Neuronal stem cell (in vitro differentiated cells): ENCODE measurements around the gene SLC1A6.
"Not testable (repeated sequence)": the region's sequence is repeated elsewhere in the genome, so short reads cannot be mapped to it uniquely, and the experiment has no call there.

Experiments used
- DNase-seq: peaks from one replicate; pipeline ENCODE4 v3.0.0-alpha.2; 2013; ENCODE audit warnings: low spot score
- H2AFZ ChIP-seq: one replicate; pipeline ENCODE4 v1.6.1; 2013; ENCODE audit warnings: mild to moderate bottlenecking, low read length, inconsistent platforms
- H2AK5ac ChIP-seq: 2 replicates; pipeline ENCODE4 v1.6.1; 2013; ENCODE audit warnings: low read depth, mild to moderate bottlenecking, inconsistent platforms, low read length, moderate library complexity, mixed read lengths
- H2BK120ac ChIP-seq: 2 replicates; pipeline ENCODE4 v1.6.1; 2013; ENCODE audit warnings: low read depth, mild to moderate bottlenecking, inconsistent platforms, low read length, moderate library complexity, mixed read lengths
- H2BK12ac ChIP-seq: one replicate; pipeline ENCODE4 v1.6.1; 2013; ENCODE audit warnings: low read length, inconsistent platforms
- H2BK15ac ChIP-seq: 2 replicates; pipeline ENCODE4 v1.6.1; 2013; ENCODE audit warnings: mild to moderate bottlenecking, low read length, inconsistent platforms, mixed read lengths
- H2BK5ac ChIP-seq: one replicate; pipeline ENCODE4 v1.6.1; 2013; ENCODE audit warnings: inconsistent platforms, mild to moderate bottlenecking, low read length, moderate library complexity
- H3K14ac ChIP-seq: one replicate; pipeline ENCODE4 v1.6.1; 2013; ENCODE audit warnings: low read length, inconsistent platforms
- H3K18ac ChIP-seq: 2 replicates; pipeline ENCODE4 v1.6.1; 2013; ENCODE audit warnings: low read length, inconsistent platforms
- H3K23ac ChIP-seq: 2 replicates; pipeline ENCODE4 v1.6.1; 2013; ENCODE audit warnings: low read depth, mild to moderate bottlenecking, mixed read lengths, low read length, inconsistent platforms; ENCODE audit not compliant: poor library complexity
- H3K27ac ChIP-seq: replicated peaks from 3 replicates; pipeline ENCODE4 v1.5.1; 2013; ENCODE audit warnings: low read length, inconsistent platforms
- H3K27me3 ChIP-seq, 3 experiments: 2 replicates each; pipeline ENCODE4 v1.6.1; 2013; ENCODE audit warnings: low read length in 3 of 3, mild to moderate bottlenecking in 2 of 3, inconsistent platforms in 1 of 3, low read depth in 1 of 3, mixed read lengths in 1 of 3, moderate library complexity in 1 of 3; ENCODE audit not compliant: control insufficient read depth in 3 of 3, insufficient read depth in 3 of 3
- H3K36me3 ChIP-seq, 2 donors: replicated peaks in 1 of 2; 2 replicates each; pipeline ENCODE4 v1.6.1; 2013; ENCODE audit warnings: low read length in 2 of 2; ENCODE audit not compliant: control insufficient read depth in 2 of 2, insufficient read depth in 2 of 2
- H3K4ac ChIP-seq: 2 replicates; pipeline ENCODE4 v1.6.1; 2013; ENCODE audit warnings: inconsistent platforms, mild to moderate bottlenecking, low read length, moderate library complexity
- H3K4me1 ChIP-seq, 2 donors: 1 replicate in 1 of 2; 2 replicates in 1 of 2; pipeline ENCODE4 v1.6.1; 2013; ENCODE audit warnings: low read length in 2 of 2, low read depth in 1 of 2; ENCODE audit not compliant: control insufficient read depth in 2 of 2, insufficient read depth in 1 of 2
- H3K4me2 ChIP-seq: one replicate; pipeline ENCODE4 v1.6.1; 2013; ENCODE audit warnings: mild to moderate bottlenecking, low read length, inconsistent platforms; ENCODE audit not compliant: insufficient read depth, poor library complexity, severe bottlenecking
- H3K4me3 ChIP-seq, 2 donors: 2 replicates each; pipeline ENCODE4 v1.5.1; 2013; ENCODE audit warnings: low read length in 2 of 2, mild to moderate bottlenecking in 2 of 2, inconsistent platforms in 1 of 2, moderate library complexity in 1 of 2
- H3K79me1 ChIP-seq: one replicate; pipeline ENCODE4 v1.6.1; 2013; ENCODE audit warnings: low read depth, mild to moderate bottlenecking, inconsistent platforms, low read length, moderate library complexity
- H3K9ac ChIP-seq: one replicate; pipeline ENCODE4 v1.6.1; 2013; ENCODE audit warnings: mild to moderate bottlenecking, low read depth, low read length, inconsistent platforms; ENCODE audit not compliant: poor library complexity
- H3K9me3 ChIP-seq, 2 donors: replicated peaks in 1 of 2; 2 replicates each; pipeline versions ENCODE3 to v1.6.1; 2013; ENCODE audit warnings: low read length in 2 of 2, mild to moderate bottlenecking in 2 of 2, inconsistent platforms in 1 of 2, low read depth in 1 of 2, mixed read lengths in 1 of 2, moderate library complexity in 1 of 2; ENCODE audit not compliant: control insufficient read depth in 2 of 2, insufficient read depth in 1 of 2
- H4K8ac ChIP-seq: one replicate; pipeline ENCODE4 v1.6.1; 2013; ENCODE audit warnings: low read depth, mild to moderate bottlenecking, inconsistent platforms, low read length, moderate library complexity
- H4K91ac ChIP-seq: one replicate; pipeline ENCODE4 v1.6.1; 2013; ENCODE audit warnings: low read length, low read depth, mild to moderate bottlenecking, inconsistent platforms; ENCODE audit not compliant: poor library complexity
- WGBS, 2 donors: extraction: QIAGEN DNeasy Blood & Tissue Kit; methylation state at CpG; one replicate each; pipeline ENCODE4 v1.1.7; 2013; ENCODE audit warnings: missing lambda C conversion rate in 2 of 2, mixed read lengths in 1 of 2; ENCODE audit not compliant: insufficient read length in 2 of 2, insufficient replicate concordance in 1 of 2; ENCODE audit errors: extremely low coverage in 2 of 2; 5-methylcytosine and 5-hydroxymethylcytosine counted together

The SLC1A6 gene

GRCh38 chr19:14950421-14950820 lies 29.2 kb downstream of the SLC1A6 start:
- H2BK5ac ChIP-seq, result no peak overlapping the region
- no peak overlapping the region for H2AFZ ChIP-seq
- H3K27me3 ChIP-seq, result no peaks in the 10 kb centered on the region
- no peaks in the 10 kb centered on the region for H3K36me3 ChIP-seq
- H3K14ac ChIP-seq, result no peak overlapping the region
- peaks cover 0 to 5% of the 10 kb centered on the region in 2 donors for H3K9me3 ChIP-seq
- H3K18ac ChIP-seq, result no peak overlapping the region
- no peak overlapping the region for H2BK120ac ChIP-seq
- H3K4me1 ChIP-seq, result no peaks in the 10 kb centered on the region
- H3K4me2 ChIP-seq, result no peak overlapping the region
- H3K23ac ChIP-seq, result no peak overlapping the region
- no peak overlapping the region for H3K27ac ChIP-seq
- H4K8ac ChIP-seq, result no peak overlapping the region
- no peak overlapping the region for H2BK12ac ChIP-seq
- no peak overlapping the region for H4K91ac ChIP-seq
- H3K79me1 ChIP-seq, result peaks cover 2% of the 10 kb centered on the region
- WGBS, 2 donors, result no CpG with 5 or more reads among the region's 1 CpG
- no peak overlapping the region for H3K4me3 ChIP-seq
- no peak overlapping the region for H2BK15ac ChIP-seq
- H3K9ac ChIP-seq, result no peak overlapping the region
- no peak for DNase-seq
- H2AK5ac ChIP-seq, result no peak overlapping the region
- H3K4ac ChIP-seq, result no peak overlapping the region

DNA sequence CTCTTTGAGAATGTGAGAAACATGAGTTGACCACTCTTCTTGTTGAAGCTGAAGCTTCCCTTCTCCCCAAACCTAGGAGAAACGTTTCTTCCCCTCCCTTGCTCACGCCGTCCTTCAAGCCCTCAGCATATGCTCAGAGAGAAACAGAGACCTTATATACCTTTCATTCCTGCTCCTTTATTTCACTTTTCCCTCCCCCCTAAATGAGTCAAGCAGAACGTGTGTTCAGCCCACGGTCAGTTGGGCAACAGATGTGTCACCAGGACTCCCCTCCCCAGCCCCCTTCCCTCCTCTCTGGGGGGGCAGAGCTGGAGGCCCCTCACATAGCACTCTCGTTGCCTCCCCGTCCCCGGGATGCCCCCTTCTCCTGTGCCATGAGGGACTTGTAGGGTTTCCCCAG lies 29.8 kb downstream of the SLC1A6 start:
- Histone ChIP-seq H2BK5ac (no peak overlapping the region), H3K27ac (no peak overlapping the region), H3K18ac (no peak overlapping the region), H3K4me1 (no peaks in the 10 kb centered on the region), H4K8ac (no peak overlapping the region), H3K4me2 (no peak overlapping the region), H2BK120ac (no peak overlapping the region), H3K79me1 (peaks cover 2% of the 10 kb centered on the region), H2BK12ac (no peak overlapping the region), H3K4me3 (peak overlapping the region in 1 of 2 donors; percentile 36), H4K91ac (no peak overlapping the region), H3K23ac (no peak overlapping the region), H2AFZ (no peak overlapping the region), H2BK15ac (no peak overlapping the region), H3K14ac (no peak overlapping the region), H3K4ac (no peak overlapping the region), H3K27me3 (no peaks in the 10 kb centered on the region), H3K36me3 (no peaks in the 10 kb centered on the region), H3K9ac (no peak overlapping the region), H2AK5ac (no peak overlapping the region), H3K9me3 (peaks cover 0 to 5% of the 10 kb centered on the region in 2 donors)
- no CpG with 5 or more reads among the region's 8 CpGs for WGBS, 2 donors
- DNase-seq, result no peak

DNA sequence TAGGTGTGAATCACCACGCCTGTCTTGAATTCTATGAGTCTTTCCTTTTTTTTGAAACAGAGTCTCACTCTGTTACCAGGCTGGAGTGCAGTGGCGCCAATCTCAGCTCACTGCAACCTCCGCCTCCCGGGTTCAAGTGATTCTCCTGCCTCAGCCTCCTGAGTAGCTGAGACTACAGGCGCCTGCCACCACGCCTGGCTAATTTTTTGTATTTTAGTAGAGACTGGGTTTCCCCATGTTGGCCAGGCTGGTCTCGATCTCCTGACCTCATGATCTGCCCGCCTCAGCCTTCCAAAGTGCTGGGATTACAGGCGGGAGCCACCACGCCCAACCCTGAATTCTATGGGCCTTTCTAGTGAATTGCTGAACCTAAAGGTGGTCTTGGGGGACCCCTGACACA lies 30.3 kb downstream of the SLC1A6 start:
- H3K4ac ChIP-seq, H3K14ac ChIP-seq, H2AK5ac ChIP-seq, H4K91ac ChIP-seq, H2BK12ac ChIP-seq, H2BK120ac ChIP-seq, H3K23ac ChIP-seq, H3K27ac ChIP-seq, H3K79me1 ChIP-seq, H3K4me3 ChIP-seq, H4K8ac ChIP-seq, H3K9me3 ChIP-seq, H2BK15ac ChIP-seq, H3K27me3 ChIP-seq, H3K18ac ChIP-seq, H3K9ac ChIP-seq, H3K4me2 ChIP-seq, H3K36me3 ChIP-seq, H2AFZ ChIP-seq, H3K4me1 ChIP-seq, H2BK5ac ChIP-seq, DNase-seq: not testable (repeated sequence)
- no CpG with 5 or more reads among the region's 10 CpGs for WGBS, 2 donors

GRCh38 chr19:14944456-14944855 lies 35.2 kb downstream of the SLC1A6 start:
- Histone ChIP-seq H2BK15ac (no peak overlapping the region), H3K4me2 (no peak overlapping the region), H2BK12ac (no peak overlapping the region), H3K9ac (no peak overlapping the region), H3K4me1 (no peaks in the 10 kb centered on the region), H3K14ac (no peak overlapping the region), H3K27ac (no peak overlapping the region), H2BK5ac (no peak overlapping the region), H2AK5ac (no peak overlapping the region), H3K9me3 (peaks cover 0 to 9% of the 10 kb centered on the region in 2 donors), H3K27me3 (no peaks in the 10 kb centered on the region), H4K8ac (no peak overlapping the region), H3K79me1 (peaks cover 2% of the 10 kb centered on the region), H4K91ac (no peak overlapping the region), H3K23ac (no peak overlapping the region), H3K4ac (no peak overlapping the region), H2AFZ (no peak overlapping the region), H3K18ac (no peak overlapping the region), H3K4me3 (peak overlapping the region in 1 of 2 donors; percentile 39), H3K36me3 (no peaks in the 10 kb centered on the region), H2BK120ac (no peak overlapping the region)
- no CpG with 5 or more reads among the region's 1 CpG for WGBS, 2 donors
- no peak for DNase-seq
